ENCODE data around the gene SCN10A.

DNA sequence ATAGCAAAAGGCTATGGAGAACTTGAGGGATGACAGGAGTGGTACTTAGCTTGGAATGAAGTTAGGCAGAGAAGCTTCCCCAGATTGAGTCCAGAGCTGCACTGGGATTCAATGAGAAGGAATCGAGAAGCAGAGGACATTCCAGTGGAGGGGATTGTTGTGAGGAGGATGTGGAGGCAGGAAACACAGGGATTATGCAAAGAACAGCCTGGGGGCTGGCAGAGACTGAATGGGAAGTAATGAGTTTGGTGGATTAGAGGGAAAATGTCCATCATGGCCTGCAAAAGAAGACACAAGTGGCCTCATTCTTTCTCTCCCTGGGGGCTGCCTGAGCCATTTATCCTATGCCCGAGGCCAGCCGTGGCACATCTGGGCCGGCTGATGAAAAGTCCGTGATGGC lies 20.5 kb upstream of the SCN10A start:
- TF ChIP-seq EZH2phosphoT487 (IDR thresholded peaks at IDR 0.05; ENCODE audit: low read depth, severe bottlenecking, unreplicated experiment): no peak
- TF ChIP-seq, protein P1, sequence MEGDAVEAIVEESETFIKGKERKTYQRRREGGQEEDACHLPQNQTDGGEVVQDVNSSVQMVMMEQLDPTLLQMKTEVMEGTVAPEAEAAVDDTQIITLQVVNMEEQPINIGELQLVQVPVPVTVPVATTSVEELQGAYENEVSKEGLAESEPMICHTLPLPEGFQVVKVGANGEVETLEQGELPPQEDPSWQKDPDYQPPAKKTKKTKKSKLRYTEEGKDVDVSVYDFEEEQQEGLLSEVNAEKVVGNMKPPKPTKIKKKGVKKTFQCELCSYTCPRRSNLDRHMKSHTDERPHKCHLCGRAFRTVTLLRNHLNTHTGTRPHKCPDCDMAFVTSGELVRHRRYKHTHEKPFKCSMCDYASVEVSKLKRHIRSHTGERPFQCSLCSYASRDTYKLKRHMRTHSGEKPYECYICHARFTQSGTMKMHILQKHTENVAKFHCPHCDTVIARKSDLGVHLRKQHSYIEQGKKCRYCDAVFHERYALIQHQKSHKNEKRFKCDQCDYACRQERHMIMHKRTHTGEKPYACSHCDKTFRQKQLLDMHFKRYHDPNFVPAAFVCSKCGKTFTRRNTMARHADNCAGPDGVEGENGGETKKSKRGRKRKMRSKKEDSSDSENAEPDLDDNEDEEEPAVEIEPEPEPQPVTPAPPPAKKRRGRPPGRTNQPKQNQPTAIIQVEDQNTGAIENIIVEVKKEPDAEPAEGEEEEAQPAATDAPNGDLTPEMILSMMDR (IDR thresholded peaks at IDR 0.05; ENCODE audit: poor library complexity): no peak

Measured in hepatocyte (in vitro differentiated cells).